ENCODE results near the gene STAMBPL1.

- no peak for TF ChIP-seq BHLHE40 (IDR thresholded peaks at IDR 0.05; ENCODE audit: borderline replicate concordance)
- no peak for TF ChIP-seq FOXM1 (IDR thresholded peaks at IDR 0.05; ENCODE audit: borderline replicate concordance)
- TF ChIP-seq TARDBP (IDR thresholded peaks at IDR 0.05): no peak
- no peak for TF ChIP-seq ARNT (IDR thresholded peaks at IDR 0.05)
Measured at GRCh38 chr10:88931548-88931947, 51.5 kb downstream of the STAMBPL1 start.
